Panc1 (cell line): Measurements from ENCODE around the gene STARD5.

Experiments used
- CTCF ChIP-seq: fragments of 450-650 bp; IDR thresholded peaks from 2 replicates; pipeline ENCODE4 v1.5.1; 2017; ENCODE audit warnings: mild to moderate bottlenecking
- POLR2AphosphoS5 ChIP-seq: IDR thresholded peaks from 2 replicates; pipeline ENCODE4 v1.6.1; 2012; ENCODE audit warnings: mild to moderate bottlenecking, low read depth, low read length, moderate library complexity
- SIN3A ChIP-seq: IDR thresholded peaks from 2 replicates; pipeline ENCODE4 v1.6.1; 2012; ENCODE audit warnings: low read depth, mild to moderate bottlenecking, low read length, moderate library complexity, borderline replicate concordance; ENCODE audit not compliant: insufficient read depth

DNA sequence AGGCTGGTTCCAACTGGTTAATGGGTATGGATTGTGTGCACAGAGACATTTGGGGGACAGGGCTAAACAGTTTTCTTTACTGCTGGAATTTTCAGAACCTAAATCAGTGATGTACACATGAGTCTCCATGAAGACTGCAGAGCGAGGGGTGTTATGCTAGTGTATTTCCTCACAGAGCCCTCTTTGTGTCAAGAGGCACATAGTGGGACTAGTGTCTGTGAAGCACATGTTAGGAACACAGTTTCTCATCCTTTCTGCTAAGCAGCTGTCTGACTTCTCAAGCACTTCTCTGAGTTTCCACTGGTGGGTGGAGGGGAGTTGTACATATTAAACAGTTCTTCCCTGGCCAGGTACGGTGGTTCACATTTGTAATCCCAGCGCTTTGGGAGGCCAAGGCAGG is 9.4 kb upstream of the STARD5 start:
- TF ChIP-seq CTCF (no peak), SIN3A (no peak), POLR2AphosphoS5 (no peak)
